MM.1S (cell line): ENCODE data around the gene SDCBP2.

Source experiments
- CTCF ChIP-seq: fragments of 300-600 bp; sonication (generic); IDR thresholded peaks from 2 replicates; pipeline ENCODE4 v1.5.1; 2016; ENCODE audit warnings: antibody characterized with exemption, low read length, mixed read lengths
- EZH2phosphoT487 ChIP-seq: fragments of 300-600 bp; sonication (generic); IDR thresholded peaks from 2 replicates; pipeline ENCODE4 v1.6.1; 2018; ENCODE audit warnings: antibody characterized with exemption, low read length

- no peak for TF ChIP-seq CTCF
- no peak for TF ChIP-seq EZH2phosphoT487
Measured at GRCh38 chr20:1335961-1336698, 7.2 kb upstream of the SDCBP2 start.
